A549 (cell line): ENCODE results near the gene TMEM131. TPM values are rescaled to one million over a fixed set of nuclear protein-coding genes. Genes with fewer than 3 reads are reported as not detected.

ENCODE experiments used
- ATAC-seq, 2 experiments: fragments of 200-7000 bp in 1 of 2; fragments of >200 bp in 1 of 2; cut with Nextera tagmentation in 1 of 2; cut with Tn5 transposase in 1 of 2; 3 replicates each; pipeline versions ENCODE4 v1.8.0 to v1.9.1; 2018 to 2020; ENCODE audit warnings: mild to moderate bottlenecking in 1 of 2, moderate library complexity in 1 of 2
- CTCF ChIA-PET: fragments of 300-600 bp; sonication (Branson Sonifier 250); formaldehyde crosslinking; extraction: SDS; loops from one replicate; lab custom pipeline; 2021; ENCODE audit warnings: antibody characterized with exemption, inconsistent platforms; lab: Yijun Ruan, JAX
- POLR2A ChIA-PET: fragments of 350-600 bp; formaldehyde crosslinking; extraction: SDS; loops from one replicate; lab custom pipeline; 2021; ENCODE audit warnings: antibody characterized with exemption, inconsistent platforms; lab: Yijun Ruan, JAX
- DNase-seq, 2 experiments: peaks; one replicate each; pipeline versions ENCODE4 v3.0.0 to v3.0.0-alpha.2; 2011 to 2016; ENCODE audit warnings: low read depth in 1 of 2, low spot score in 1 of 2
- FAIRE-seq: peaks from 2 replicates; lab custom pipeline; 2011; peaks lifted over from hg19 to GRCh38; lab: Jason Lieb, UNC
- H3K27ac ChIP-seq, 2 experiments: fragments of >200 bp; sonication (Bioruptor Twin); formaldehyde crosslinking; 3 replicates each; pipeline ENCODE4 v1.5.1; 2016 to 2017
- H3K4me1 ChIP-seq: fragments of >200 bp; sonication (Bioruptor Twin); formaldehyde crosslinking; 3 replicates; pipeline ENCODE4 v1.6.1; 2016
- H3K4me2 ChIP-seq: fragments of >200 bp; sonication (Bioruptor Twin); formaldehyde crosslinking; 3 replicates; pipeline ENCODE4 v1.6.1; 2016
- H3K4me3 ChIP-seq: fragments of >200 bp; sonication (Bioruptor Twin); formaldehyde crosslinking; 3 replicates; pipeline ENCODE4 v1.5.1; 2016
- H3K9me3 ChIP-seq: fragments of >200 bp; sonication (Bioruptor Twin); formaldehyde crosslinking; 3 replicates; pipeline ENCODE4 v1.6.1; 2016
- CBX2 ChIP-seq: fragments of 200-600 bp; sonication (generic); IDR thresholded peaks from 2 replicates; pipeline ENCODE4 v1.6.1; 2016; ENCODE audit warnings: low read depth, mild to moderate bottlenecking, borderline replicate concordance
- CBX8 ChIP-seq: fragments of 200-600 bp; sonication (generic); IDR thresholded peaks from 2 replicates; pipeline ENCODE4 v1.6.1; 2016
- EHMT2 ChIP-seq: fragments of 200-600 bp; sonication (generic); IDR thresholded peaks from 2 replicates; pipeline ENCODE4 v1.6.1; 2016; ENCODE audit warnings: antibody characterized with exemption, low read depth, mild to moderate bottlenecking, moderate library complexity
- ELK1 ChIP-seq: fragments of 150-350 bp; IDR thresholded peaks from 2 replicates; pipeline ENCODE4 v1.6.1; 2014; ENCODE audit warnings: low read depth, mild to moderate bottlenecking, low read length
- EP300 ChIP-seq, 2 experiments: fragments of >200 bp; sonication (Bioruptor Twin); formaldehyde crosslinking; IDR thresholded peaks; 2 replicates in 1 of 2; 3 replicates in 1 of 2; pipeline ENCODE4 v1.6.1; 2016 to 2017
- ESRRA ChIP-seq: fragments of 150-350 bp; IDR thresholded peaks from 2 replicates; pipeline ENCODE4 v1.6.1; 2014; ENCODE audit warnings: mild to moderate bottlenecking, low read length, borderline replicate concordance
- FOXS1 ChIP-seq: fragments of 250-450 bp; sonication (Bioruptor Pico); IDR thresholded peaks from 2 replicates; pipeline ENCODE4 v1.5.0; 2020; ENCODE audit warnings: mild to moderate bottlenecking, moderate library complexity
- GATA3 ChIP-seq: IDR thresholded peaks from 2 replicates; pipeline ENCODE4 v1.6.1; 2012; ENCODE audit warnings: borderline replicate concordance
- HDAC2 ChIP-seq: fragments of 200-600 bp; sonication (generic); IDR thresholded peaks from 2 replicates; pipeline ENCODE4 v1.6.1; 2016
- HES2 ChIP-seq: fragments of >200 bp; sonication (Bioruptor Twin); formaldehyde crosslinking; IDR thresholded peaks from 2 replicates; pipeline ENCODE4 v1.6.1; 2016
- HEYL ChIP-seq: fragments of 250-450 bp; sonication (Bioruptor Pico); IDR thresholded peaks from 2 replicates; pipeline ENCODE4 v1.8.0; 2021; ENCODE audit warnings: mild to moderate bottlenecking, moderate library complexity
- KDM1A ChIP-seq: fragments of 200-600 bp; sonication (generic); IDR thresholded peaks from 2 replicates; pipeline ENCODE4 v1.6.1; 2016; ENCODE audit warnings: low read depth, mild to moderate bottlenecking
- MAFK ChIP-seq: fragments of 450-650 bp; IDR thresholded peaks from 2 replicates; pipeline ENCODE4 v1.6.1; 2014; ENCODE audit not compliant: partially characterized antibody
- MAX ChIP-seq: IDR thresholded peaks from 2 replicates; pipeline ENCODE4 v1.6.1; 2012
- MYC ChIP-seq: IDR thresholded peaks from 2 replicates; pipeline ENCODE4 v1.6.1; 2012; ENCODE audit warnings: mild to moderate bottlenecking, inconsistent platforms, low read length, improper control_type of control experiment, borderline replicate concordance
- NFE2L2 ChIP-seq: fragments of 150-350 bp; conservative IDR thresholded peaks from 2 replicates; pipeline ENCODE4 v1.6.1; 2014; ENCODE audit warnings: low read length
- NPAS2 ChIP-seq: fragments of 250-450 bp; sonication (Bioruptor Pico); IDR thresholded peaks from 2 replicates; pipeline ENCODE4 v1.8.0; 2022; ENCODE audit warnings: mild to moderate bottlenecking, moderate library complexity, borderline replicate concordance
- POLR2A ChIP-seq: IDR thresholded peaks from 2 replicates; pipeline ENCODE4 v1.6.1; 2012; ENCODE audit warnings: mild to moderate bottlenecking, low read length
- POLR2AphosphoS2 ChIP-seq: conservative IDR thresholded peaks from 2 replicates; pipeline ENCODE4 v1.6.1; 2012; ENCODE audit warnings: low read length, improper control_type of control experiment, inconsistent platforms
- RAD21 ChIP-seq, 2 experiments: fragments of >200 bp in 1 of 2; sonication (Bioruptor Twin) in 1 of 2; formaldehyde crosslinking in 1 of 2; IDR thresholded peaks in 1 of 2; conservative IDR thresholded peaks in 1 of 2; 2 replicates in 1 of 2; 3 replicates in 1 of 2; pipeline ENCODE4 v1.6.1; 2012 to 2018; ENCODE audit warnings: inconsistent platforms in 1 of 2
- RARB ChIP-seq: fragments of 250-450 bp; sonication (Bioruptor Pico); IDR thresholded peaks from 2 replicates; pipeline ENCODE4 v1.8.0; 2021; ENCODE audit warnings: mild to moderate bottlenecking, moderate library complexity
- RFX5 ChIP-seq: fragments of 450-650 bp; IDR thresholded peaks from 2 replicates; pipeline ENCODE4 v1.7.1; 2014; ENCODE audit warnings: antibody characterized with exemption, mild to moderate bottlenecking, moderate library complexity
- SREBF2 ChIP-seq: fragments of 450-650 bp; IDR thresholded peaks from 2 replicates; pipeline ENCODE4 v1.6.1; 2014; ENCODE audit warnings: mild to moderate bottlenecking, moderate library complexity
- TFCP2L1 ChIP-seq: fragments of 250-450 bp; sonication (Bioruptor Pico); IDR thresholded peaks from 2 replicates; pipeline ENCODE4 v1.5.0; 2021; ENCODE audit warnings: mild to moderate bottlenecking
- ZNF302 ChIP-seq: fragments of 250-450 bp; sonication (Bioruptor Pico); IDR thresholded peaks from 2 replicates; pipeline ENCODE4 v1.9.0; 2021; ENCODE audit warnings: inconsistent platforms, mild to moderate bottlenecking, moderate library complexity
- WGBS: methylation state at CpG from one replicate; pipeline ENCODE4 v1.1.6; 2017; ENCODE audit errors: missing lambda C conversion rate; 5-methylcytosine and 5-hydroxymethylcytosine counted together
- polyA plus RNA-seq, 4 experiments: library from polyadenylated mRNA; depleted of rRNA in 3 of 4; stranded (reverse); fragments of >200 nt; fragmentation: RNase III in 1 of 4; extraction: RNeasy Plus Mini Kit Qiagen cat#74134 plus additional on column Dnase treatment in 1 of 4; gene quantifications; 2 replicates in 3 of 4; 3 replicates in 1 of 4; pipeline ENCODE4 v1.2.3, GENCODE V29; 2011 to 2017
- TF ChIP-seq, protein P1 (sequence below): fragments of 450-650 bp; IDR thresholded peaks from 2 replicates; pipeline ENCODE4 v1.6.1; 2014; ENCODE audit warnings: antibody characterized with exemption

The TMEM131 gene
- polyA plus RNA-seq, 2 of the 4 experiments (the other 2 are of a cell fraction), result 14.5 to 21.8 TPM

- TF ChIP-seq, protein P1, sequence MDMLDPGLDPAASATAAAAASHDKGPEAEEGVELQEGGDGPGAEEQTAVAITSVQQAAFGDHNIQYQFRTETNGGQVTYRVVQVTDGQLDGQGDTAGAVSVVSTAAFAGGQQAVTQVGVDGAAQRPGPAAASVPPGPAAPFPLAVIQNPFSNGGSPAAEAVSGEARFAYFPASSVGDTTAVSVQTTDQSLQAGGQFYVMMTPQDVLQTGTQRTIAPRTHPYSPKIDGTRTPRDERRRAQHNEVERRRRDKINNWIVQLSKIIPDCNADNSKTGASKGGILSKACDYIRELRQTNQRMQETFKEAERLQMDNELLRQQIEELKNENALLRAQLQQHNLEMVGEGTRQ, result peak; percentile 47; the same call in 1 of the 2 replicates
- TF ChIP-seq FOXS1 (CRISPR knock-in tag) (no peak), KDM1A (no peak)
- POLR2A ChIA-PET, result no interaction called here
- FAIRE-seq, result no peak
Observed at GRCh38 chr2:97708608-97709007, 287.1 kb downstream of the TMEM131 start.

DNA sequence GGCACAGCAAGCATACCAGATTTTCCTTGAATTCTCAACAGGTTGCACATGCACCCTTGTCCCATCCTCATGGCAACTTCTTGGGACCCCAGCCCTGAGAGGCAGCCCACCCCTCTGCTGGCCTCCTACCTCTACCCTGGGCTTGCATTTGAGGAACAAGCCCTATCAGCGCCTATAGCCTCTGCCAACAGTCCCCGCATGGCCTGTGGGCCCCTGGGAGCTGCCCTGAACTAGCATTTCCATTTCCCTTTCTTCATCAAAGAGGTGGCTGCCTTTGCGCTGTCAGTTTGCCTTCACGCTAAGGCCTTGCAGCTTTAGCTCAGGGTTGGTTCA lies 287.7 kb downstream of the TMEM131 start:
- DNase-seq (no peak), ATAC-seq (no peak), FAIRE-seq (no peak)
- Histone ChIP-seq H3K4me2 (no peak overlapping the region), H3K9me3 (no peaks in the 10 kb centered on the region), H3K4me1 (no peaks in the 10 kb centered on the region), H3K4me3 (no peak overlapping the region), H3K27ac (no peak overlapping the region)
- WGBS, result 60% methylated on average over 2 of the region's 4 CpGs
- TF ChIP-seq, protein P1, result no peak
- TF ChIP-seq ESRRA (no peak), HDAC2 (no peak), NFE2L2 (no peak), GATA3 (no peak), SREBF2 (no peak), POLR2A (no peak)
- CTCF ChIA-PET, result interaction anchor here (0.8 to 10.0 kb wide), 3 partner anchors 9 to 677 kb away, joined by 3 to 106 read pairs (median 22); no protein-coding TSS in a partner anchor
- POLR2A ChIA-PET, result no interaction called here

More at GRCh38 chr2:97708608-97709007, 287.1 kb downstream of the TMEM131 start:
- H3K4me3 ChIP-seq, result no peak overlapping the region
- H3K4me1 ChIP-seq, result no peaks in the 10 kb centered on the region
- DNase-seq, result peak in 1 of 2 experiments; percentile 18
- CTCF ChIA-PET, result interaction anchor here (1.0 to 10.0 kb wide), 6 partner anchors 10 to 685 kb away, joined by 3 to 106 read pairs (median 6); no protein-coding TSS in a partner anchor
- 71% methylated on average over 8 of the region's 8 CpGs for WGBS
- peak in 1 of 2 experiments; percentile 47; a peak in 3 of 6 replicates for ATAC-seq
- H3K27ac ChIP-seq, result no peak overlapping the region
- H3K9me3 ChIP-seq, result no peaks in the 10 kb centered on the region
- no peak overlapping the region for H3K4me2 ChIP-seq

GRCh38 chr2:97707362-97708047 lies 288.2 kb downstream of the TMEM131 start:
- H3K27ac ChIP-seq, result no peak overlapping the region
- TF ChIP-seq HEYL (no peak), RFX5 (no peak), MAX (no peak), CBX8 (no peak), RARB (CRISPR knock-in tag) (no peak), ZNF302 (CRISPR knock-in tag) (no peak), ELK1 (no peak), CBX2 (no peak), TFCP2L1 (CRISPR knock-in tag) (no peak), EHMT2 (no peak), POLR2AphosphoS2 (no peak), NFE2L2 (no peak), MAFK (no peak), RAD21 (conservative IDR thresholded peaks at IDR 0.05 in 1 of 2, IDR thresholded peaks at IDR 0.05 in 1 of 2) (no peak), HES2 (no peak), EP300 (IDR thresholded peaks at IDR 0.05) (no peak), NPAS2 (CRISPR knock-in tag) (no peak), FOXS1 (CRISPR knock-in tag) (no peak), MYC (no peak)
- H3K4me3 ChIP-seq, result no peak overlapping the region
- ChIA-PET POLR2A (no interaction called here), CTCF (interaction anchor here (0.8 to 10.0 kb wide), 4 partner anchors 9 to 678 kb away, joined by 3 to 106 read pairs (median 12); no protein-coding TSS in a partner anchor)
- 48% methylated on average over 8 of the region's 11 CpGs for WGBS
- no peak overlapping the region for H3K4me2 ChIP-seq
- H3K9me3 ChIP-seq, result no peaks in the 10 kb centered on the region
- DNase-seq (no peak), ATAC-seq (no peak), FAIRE-seq (no peak)
- no peaks in the 10 kb centered on the region for H3K4me1 ChIP-seq
